Ishikawa (cell line): Measurements from ENCODE around the gene GRK5.

ENCODE experiments used
- CEBPB ChIP-seq: IDR thresholded peaks from 2 replicates; pipeline ENCODE4 v1.6.1; 2012
- CREB1 ChIP-seq: IDR thresholded peaks from 2 replicates; pipeline ENCODE4 v1.6.1; 2012; ENCODE audit warnings: low read depth
- EGR1 ChIP-seq: IDR thresholded peaks from 2 replicates; pipeline ENCODE4 v1.6.1; 2012
- EP300 ChIP-seq: IDR thresholded peaks from 2 replicates; pipeline ENCODE4 v1.6.1; 2012; ENCODE audit warnings: borderline replicate concordance
- FOXM1 ChIP-seq: IDR thresholded peaks from 2 replicates; pipeline ENCODE4 v1.6.1; 2012; ENCODE audit warnings: low read depth, borderline replicate concordance
- NFIC ChIP-seq: IDR thresholded peaks from 2 replicates; pipeline ENCODE4 v1.6.1; 2012
- RAD21 ChIP-seq: IDR thresholded peaks from 2 replicates; pipeline ENCODE4 v1.6.1; 2012; ENCODE audit warnings: low read depth
- TAF1 ChIP-seq: IDR thresholded peaks from 2 replicates; pipeline ENCODE4 v1.6.1; 2012; ENCODE audit warnings: low read depth, mild to moderate bottlenecking
- TCF12 ChIP-seq: IDR thresholded peaks from 2 replicates; pipeline ENCODE4 v1.6.1; 2012; ENCODE audit warnings: low read depth
- TEAD4 ChIP-seq: IDR thresholded peaks from 2 replicates; pipeline ENCODE4 v1.6.1; 2012
- YY1 ChIP-seq: IDR thresholded peaks from 2 replicates; pipeline ENCODE4 v1.6.1; 2012; ENCODE audit warnings: low read depth
- ZBTB7A ChIP-seq: IDR thresholded peaks from 2 replicates; pipeline ENCODE4 v1.6.1; 2012; ENCODE audit warnings: low read depth
- TF ChIP-seq, protein P1 (sequence below): IDR thresholded peaks from 2 replicates; pipeline ENCODE4 v1.6.1; 2012; ENCODE audit warnings: low read depth, mild to moderate bottlenecking
- TF ChIP-seq, protein P2 (sequence below): IDR thresholded peaks from 2 replicates; pipeline ENCODE4 v1.6.1; 2012
- TF ChIP-seq, protein P3 (sequence below): IDR thresholded peaks from 2 replicates; pipeline ENCODE4 v1.6.1; 2012

Gene GRK5

DNA sequence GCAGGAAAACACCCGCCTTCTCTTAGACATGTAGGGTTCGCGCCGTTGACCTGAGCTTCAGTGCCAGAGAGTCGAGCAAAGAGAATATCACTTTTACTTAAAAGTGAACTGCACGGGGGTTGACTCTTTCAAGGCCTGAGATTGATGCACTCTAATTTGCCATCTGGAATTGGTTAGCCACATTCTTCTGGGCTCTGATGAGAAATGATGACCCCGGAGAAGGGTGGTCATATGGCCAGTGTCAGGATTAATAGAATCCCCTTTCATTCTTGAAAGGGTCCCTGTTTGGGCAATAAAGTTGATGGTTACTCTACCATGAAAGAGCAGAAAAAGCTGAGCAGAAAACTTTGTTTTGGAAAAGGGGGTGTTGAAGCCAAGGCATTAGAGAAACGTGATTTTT is 31.2 kb downstream of the GRK5 start:
- TF ChIP-seq RAD21: no peak
- TF ChIP-seq, protein P1, sequence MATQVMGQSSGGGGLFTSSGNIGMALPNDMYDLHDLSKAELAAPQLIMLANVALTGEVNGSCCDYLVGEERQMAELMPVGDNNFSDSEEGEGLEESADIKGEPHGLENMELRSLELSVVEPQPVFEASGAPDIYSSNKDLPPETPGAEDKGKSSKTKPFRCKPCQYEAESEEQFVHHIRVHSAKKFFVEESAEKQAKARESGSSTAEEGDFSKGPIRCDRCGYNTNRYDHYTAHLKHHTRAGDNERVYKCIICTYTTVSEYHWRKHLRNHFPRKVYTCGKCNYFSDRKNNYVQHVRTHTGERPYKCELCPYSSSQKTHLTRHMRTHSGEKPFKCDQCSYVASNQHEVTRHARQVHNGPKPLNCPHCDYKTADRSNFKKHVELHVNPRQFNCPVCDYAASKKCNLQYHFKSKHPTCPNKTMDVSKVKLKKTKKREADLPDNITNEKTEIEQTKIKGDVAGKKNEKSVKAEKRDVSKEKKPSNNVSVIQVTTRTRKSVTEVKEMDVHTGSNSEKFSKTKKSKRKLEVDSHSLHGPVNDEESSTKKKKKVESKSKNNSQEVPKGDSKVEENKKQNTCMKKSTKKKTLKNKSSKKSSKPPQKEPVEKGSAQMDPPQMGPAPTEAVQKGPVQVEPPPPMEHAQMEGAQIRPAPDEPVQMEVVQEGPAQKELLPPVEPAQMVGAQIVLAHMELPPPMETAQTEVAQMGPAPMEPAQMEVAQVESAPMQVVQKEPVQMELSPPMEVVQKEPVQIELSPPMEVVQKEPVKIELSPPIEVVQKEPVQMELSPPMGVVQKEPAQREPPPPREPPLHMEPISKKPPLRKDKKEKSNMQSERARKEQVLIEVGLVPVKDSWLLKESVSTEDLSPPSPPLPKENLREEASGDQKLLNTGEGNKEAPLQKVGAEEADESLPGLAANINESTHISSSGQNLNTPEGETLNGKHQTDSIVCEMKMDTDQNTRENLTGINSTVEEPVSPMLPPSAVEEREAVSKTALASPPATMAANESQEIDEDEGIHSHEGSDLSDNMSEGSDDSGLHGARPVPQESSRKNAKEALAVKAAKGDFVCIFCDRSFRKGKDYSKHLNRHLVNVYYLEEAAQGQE: no peak
- TF ChIP-seq, protein P2, sequence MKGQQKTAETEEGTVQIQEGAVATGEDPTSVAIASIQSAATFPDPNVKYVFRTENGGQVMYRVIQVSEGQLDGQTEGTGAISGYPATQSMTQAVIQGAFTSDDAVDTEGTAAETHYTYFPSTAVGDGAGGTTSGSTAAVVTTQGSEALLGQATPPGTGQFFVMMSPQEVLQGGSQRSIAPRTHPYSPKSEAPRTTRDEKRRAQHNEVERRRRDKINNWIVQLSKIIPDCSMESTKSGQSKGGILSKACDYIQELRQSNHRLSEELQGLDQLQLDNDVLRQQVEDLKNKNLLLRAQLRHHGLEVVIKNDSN: no peak
- TF ChIP-seq TAF1: no peak
- TF ChIP-seq CEBPB: no peak
- TF ChIP-seq CREB1: no peak
- no peak for TF ChIP-seq ZBTB7A
- TF ChIP-seq EGR1: no peak
- TF ChIP-seq, protein P3, sequence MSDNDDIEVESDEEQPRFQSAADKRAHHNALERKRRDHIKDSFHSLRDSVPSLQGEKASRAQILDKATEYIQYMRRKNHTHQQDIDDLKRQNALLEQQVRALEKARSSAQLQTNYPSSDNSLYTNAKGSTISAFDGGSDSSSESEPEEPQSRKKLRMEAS: no peak
- TF ChIP-seq YY1: no peak
- TF ChIP-seq NFIC: no peak
- TF ChIP-seq EP300: no peak

DNA sequence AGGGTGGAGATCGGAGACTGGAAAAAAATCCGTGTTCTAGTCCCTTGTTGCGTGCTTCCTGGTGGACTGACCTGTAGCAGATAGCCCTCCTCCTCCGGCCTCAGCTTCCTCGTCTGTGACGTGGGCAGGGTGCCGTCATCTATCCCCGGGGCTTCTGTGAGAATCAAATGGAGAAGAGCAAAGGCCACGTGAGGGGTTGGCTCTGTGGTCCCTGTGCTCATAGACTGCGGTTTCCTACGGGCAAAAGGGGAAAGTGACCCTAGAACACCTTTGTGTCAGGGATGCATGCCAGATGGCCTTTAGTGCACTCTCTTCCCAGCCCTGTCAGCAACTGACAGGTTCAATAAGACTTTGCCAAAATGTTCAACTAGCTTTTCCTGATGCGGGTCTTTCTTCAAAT is 33.7 kb downstream of the GRK5 start:
- no peak for TF ChIP-seq TAF1
- TF ChIP-seq NFIC: no peak
- TF ChIP-seq, protein P1: no peak

DNA sequence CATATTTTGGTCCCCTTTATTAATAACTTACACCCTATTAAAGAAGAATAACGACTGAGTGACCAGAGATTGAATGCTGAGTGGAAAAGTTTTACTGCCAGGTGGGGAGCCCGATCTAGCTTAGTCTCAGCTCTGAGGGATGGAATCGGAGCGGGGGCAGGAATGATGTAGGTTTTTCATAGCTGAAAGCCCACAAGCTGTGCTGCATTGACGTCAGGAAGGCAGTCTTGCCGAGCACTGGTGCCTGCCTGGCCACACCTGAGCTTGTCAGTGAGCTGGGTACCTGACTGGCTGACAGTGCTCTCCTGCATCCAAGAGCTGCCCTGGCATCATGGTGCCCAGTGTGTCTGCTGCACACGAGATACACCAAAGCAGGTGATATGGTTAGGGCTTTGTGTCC is 34.8 kb downstream of the GRK5 start:
- TF ChIP-seq TAF1 (no peak), ZBTB7A (no peak)

DNA sequence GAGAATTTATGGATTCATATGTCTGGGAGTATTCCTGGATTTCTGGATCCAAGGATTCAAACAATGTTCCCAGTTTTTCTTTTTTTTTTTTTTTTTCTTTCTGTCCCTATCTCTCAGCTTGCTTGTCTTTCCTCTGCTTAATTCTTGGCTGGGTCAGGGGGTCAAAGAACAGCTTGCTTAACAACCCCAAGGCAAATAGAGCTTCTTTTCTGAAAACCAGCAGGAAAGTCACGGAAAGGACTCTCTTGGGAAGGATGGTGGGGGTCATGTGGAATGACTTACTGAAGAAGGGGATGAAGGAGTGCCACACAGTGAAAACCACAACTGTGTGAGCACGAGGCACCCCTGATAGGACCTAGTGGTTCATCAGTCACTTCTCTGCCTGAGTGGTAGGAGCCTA is 36.1 kb downstream of the GRK5 start:
- TF ChIP-seq CEBPB (no peak), RAD21 (no peak), EGR1 (no peak), TAF1 (no peak), FOXM1 (no peak), TCF12 (no peak), EP300 (no peak), ZBTB7A (no peak), NFIC (no peak), TEAD4 (no peak), YY1 (no peak)
- TF ChIP-seq, protein P3: no peak

DNA sequence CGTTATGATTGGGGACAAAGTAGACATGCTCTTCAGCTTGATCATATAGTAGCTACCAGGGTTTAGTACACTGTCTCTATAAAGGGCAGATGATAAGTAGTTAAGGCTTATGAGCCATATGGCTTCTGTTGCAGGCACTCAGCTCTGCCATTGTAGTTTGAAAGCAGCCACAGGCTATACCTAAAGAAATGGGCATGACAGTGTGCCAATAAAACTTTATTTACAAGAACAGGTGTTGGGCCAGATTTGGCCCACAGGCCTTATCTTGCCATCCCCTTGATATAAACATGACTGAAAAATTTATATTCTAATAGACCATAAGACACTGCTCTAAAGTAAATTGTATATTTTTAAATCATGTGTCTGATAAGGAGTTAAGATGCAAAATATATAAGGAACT is 36.6 kb downstream of the GRK5 start:
- TF ChIP-seq, protein P3: no peak
- no peak for TF ChIP-seq CEBPB
- no peak for TF ChIP-seq YY1
- TF ChIP-seq RAD21: no peak
- TF ChIP-seq, protein P2: no peak

DNA sequence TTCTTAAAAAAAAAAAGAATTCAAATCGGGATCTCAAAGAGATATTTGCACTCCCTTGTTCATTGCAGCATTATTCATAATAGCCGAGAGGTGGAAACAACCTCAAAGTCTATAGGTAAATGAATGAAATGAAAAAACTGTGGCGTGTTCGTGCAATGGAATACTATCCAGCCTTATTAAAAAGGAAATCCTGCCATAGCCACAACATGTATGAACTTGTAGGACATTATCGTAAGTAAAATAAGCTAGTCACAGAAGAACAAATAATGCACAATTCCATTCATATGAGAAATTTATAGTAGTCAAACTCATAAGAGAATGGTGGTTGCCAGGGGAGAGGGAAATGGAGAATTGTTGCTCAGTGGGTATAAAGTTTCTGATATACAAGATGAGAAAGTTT is 37.9 kb downstream of the GRK5 start:
- TF ChIP-seq CEBPB: no peak
- TF ChIP-seq, protein P3: no peak
- no peak for TF ChIP-seq TCF12
- no peak for TF ChIP-seq EP300
- TF ChIP-seq, protein P2: no peak
- TF ChIP-seq NFIC: no peak
- no peak for TF ChIP-seq YY1
- no peak for TF ChIP-seq FOXM1
- TF ChIP-seq CREB1: no peak
- TF ChIP-seq RAD21: no peak
- TF ChIP-seq EGR1: no peak
- TF ChIP-seq ZBTB7A: no peak
- TF ChIP-seq, protein P1: no peak
- TF ChIP-seq TEAD4: no peak
- TF ChIP-seq TAF1: no peak
